Body of pancreas (tissue), 4 donors: ENCODE measurements around the gene MAN2B1.
"Not testable (repeated sequence)": the region's sequence is repeated elsewhere in the genome, so short reads cannot be mapped to it uniquely, and the experiment has no call there.

Experiments
- POLR2A ChIP-seq, 3 donors: fragments of 450-650 bp; IDR thresholded peaks; one replicate each; pipeline ENCODE4 v1.6.1; 2016; ENCODE audit warnings: antibody characterized with exemption in 3 of 3, mild to moderate bottlenecking in 2 of 3
- TF ChIP-seq, protein P1 (sequence below), 7 experiments: fragments of 450-650 bp in 4 of 7; fragments of 200-600 bp in 3 of 7; sonication (generic) in 3 of 7; IDR thresholded peaks; one replicate each; pipeline ENCODE4 v1.5.1; 2016 to 2019; ENCODE audit warnings: antibody characterized with exemption in 7 of 7

DNA sequence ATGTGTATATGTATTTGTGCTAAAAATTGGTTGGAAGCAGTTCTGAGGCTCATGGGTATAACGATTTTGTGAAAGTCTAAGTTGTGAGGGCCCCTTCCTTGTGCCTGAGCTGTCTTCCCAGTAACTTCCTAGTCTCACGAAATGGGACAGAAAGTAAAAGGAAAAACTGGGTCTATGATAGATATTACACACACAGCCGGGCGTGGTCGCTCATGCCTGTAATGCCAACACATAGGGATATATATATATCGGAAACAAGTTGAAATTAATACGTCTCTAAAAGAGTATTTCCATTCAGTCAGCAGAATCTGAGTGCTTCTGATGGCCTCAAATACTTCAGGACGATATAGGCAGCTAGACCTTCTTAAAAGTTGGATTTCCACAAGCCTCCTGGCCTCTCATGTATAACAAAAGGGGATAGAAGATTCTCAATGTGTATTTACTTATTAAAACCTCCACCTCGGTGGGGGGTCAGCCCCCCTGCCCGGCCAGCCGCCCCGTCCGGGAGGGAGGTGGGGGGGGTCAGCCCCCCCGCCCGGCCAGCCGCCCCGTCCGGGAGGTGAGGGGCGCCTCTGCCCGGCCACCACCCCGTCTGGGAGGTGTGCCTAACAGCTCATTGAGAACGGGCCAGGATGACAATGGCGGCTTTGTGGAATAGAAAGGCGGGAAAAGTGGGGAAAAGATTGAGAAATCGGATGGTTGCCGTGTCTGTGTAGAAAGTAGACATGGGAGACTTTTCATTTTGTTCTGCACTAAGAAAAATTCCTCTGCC, 45.1 kb downstream of the MAN2B1 start:
- TF ChIP-seq, protein P1, sequence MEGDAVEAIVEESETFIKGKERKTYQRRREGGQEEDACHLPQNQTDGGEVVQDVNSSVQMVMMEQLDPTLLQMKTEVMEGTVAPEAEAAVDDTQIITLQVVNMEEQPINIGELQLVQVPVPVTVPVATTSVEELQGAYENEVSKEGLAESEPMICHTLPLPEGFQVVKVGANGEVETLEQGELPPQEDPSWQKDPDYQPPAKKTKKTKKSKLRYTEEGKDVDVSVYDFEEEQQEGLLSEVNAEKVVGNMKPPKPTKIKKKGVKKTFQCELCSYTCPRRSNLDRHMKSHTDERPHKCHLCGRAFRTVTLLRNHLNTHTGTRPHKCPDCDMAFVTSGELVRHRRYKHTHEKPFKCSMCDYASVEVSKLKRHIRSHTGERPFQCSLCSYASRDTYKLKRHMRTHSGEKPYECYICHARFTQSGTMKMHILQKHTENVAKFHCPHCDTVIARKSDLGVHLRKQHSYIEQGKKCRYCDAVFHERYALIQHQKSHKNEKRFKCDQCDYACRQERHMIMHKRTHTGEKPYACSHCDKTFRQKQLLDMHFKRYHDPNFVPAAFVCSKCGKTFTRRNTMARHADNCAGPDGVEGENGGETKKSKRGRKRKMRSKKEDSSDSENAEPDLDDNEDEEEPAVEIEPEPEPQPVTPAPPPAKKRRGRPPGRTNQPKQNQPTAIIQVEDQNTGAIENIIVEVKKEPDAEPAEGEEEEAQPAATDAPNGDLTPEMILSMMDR (IDR thresholded peaks at IDR 0.05) = not testable (repeated sequence)
- not testable (repeated sequence) for TF ChIP-seq POLR2A (IDR thresholded peaks at IDR 0.05)
